ENCODE results near the gene NRG3.

NRG3 gene

GRCh38 chr10:82392533-82392932 is 517.5 kb downstream of the NRG3 start:
- peak; percentile 47; the same call in 1 of the 3 replicates for ATAC-seq

GRCh38 chr10:82394122-82394521 is 519.1 kb downstream of the NRG3 start:
- peak; percentile 70 for ATAC-seq
- TF ChIP-seq ZNF8 (CRISPR knock-in tag; IDR thresholded peaks at IDR 0.05) (no peak), ZNF70 (CRISPR knock-in tag; IDR thresholded peaks at IDR 0.05) (no peak), ISL1 (CRISPR knock-in tag; IDR thresholded peaks at IDR 0.05) (peak; percentile 42; the same call in 1 of the 2 replicates), TCF4 (CRISPR knock-in tag; IDR thresholded peaks at IDR 0.05; ENCODE audit: borderline replicate concordance) (no peak), ZFP30 (CRISPR knock-in tag; IDR thresholded peaks at IDR 0.05) (no peak), ZNF565 (CRISPR knock-in tag; conservative IDR thresholded peaks at IDR 0.05; ENCODE audit: low read depth) (no peak), CREB5 (CRISPR knock-in tag; IDR thresholded peaks at IDR 0.05; ENCODE audit: low read depth) (no peak)
- TF ChIP-seq, protein P1, sequence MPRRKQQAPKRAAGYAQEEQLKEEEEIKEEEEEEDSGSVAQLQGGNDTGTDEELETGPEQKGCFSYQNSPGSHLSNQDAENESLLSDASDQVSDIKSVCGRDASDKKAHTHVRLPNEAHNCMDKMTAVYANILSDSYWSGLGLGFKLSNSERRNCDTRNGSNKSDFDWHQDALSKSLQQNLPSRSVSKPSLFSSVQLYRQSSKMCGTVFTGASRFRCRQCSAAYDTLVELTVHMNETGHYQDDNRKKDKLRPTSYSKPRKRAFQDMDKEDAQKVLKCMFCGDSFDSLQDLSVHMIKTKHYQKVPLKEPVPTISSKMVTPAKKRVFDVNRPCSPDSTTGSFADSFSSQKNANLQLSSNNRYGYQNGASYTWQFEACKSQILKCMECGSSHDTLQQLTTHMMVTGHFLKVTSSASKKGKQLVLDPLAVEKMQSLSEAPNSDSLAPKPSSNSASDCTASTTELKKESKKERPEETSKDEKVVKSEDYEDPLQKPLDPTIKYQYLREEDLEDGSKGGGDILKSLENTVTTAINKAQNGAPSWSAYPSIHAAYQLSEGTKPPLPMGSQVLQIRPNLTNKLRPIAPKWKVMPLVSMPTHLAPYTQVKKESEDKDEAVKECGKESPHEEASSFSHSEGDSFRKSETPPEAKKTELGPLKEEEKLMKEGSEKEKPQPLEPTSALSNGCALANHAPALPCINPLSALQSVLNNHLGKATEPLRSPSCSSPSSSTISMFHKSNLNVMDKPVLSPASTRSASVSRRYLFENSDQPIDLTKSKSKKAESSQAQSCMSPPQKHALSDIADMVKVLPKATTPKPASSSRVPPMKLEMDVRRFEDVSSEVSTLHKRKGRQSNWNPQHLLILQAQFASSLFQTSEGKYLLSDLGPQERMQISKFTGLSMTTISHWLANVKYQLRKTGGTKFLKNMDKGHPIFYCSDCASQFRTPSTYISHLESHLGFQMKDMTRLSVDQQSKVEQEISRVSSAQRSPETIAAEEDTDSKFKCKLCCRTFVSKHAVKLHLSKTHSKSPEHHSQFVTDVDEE (CRISPR knock-in tag; IDR thresholded peaks at IDR 0.05), result no peak

More at GRCh38 chr10:82392533-82392932, 517.5 kb downstream of the NRG3 start:
- TF ChIP-seq PPARA (CRISPR knock-in tag; IDR thresholded peaks at IDR 0.05; ENCODE audit: borderline replicate concordance) (no peak), ZC3H10 (CRISPR knock-in tag; IDR thresholded peaks at IDR 0.05) (no peak), TCF4 (CRISPR knock-in tag; IDR thresholded peaks at IDR 0.05; ENCODE audit: borderline replicate concordance) (peak; percentile 67), RARB (CRISPR knock-in tag; IDR thresholded peaks at IDR 0.05) (no peak), OSR1 (CRISPR knock-in tag; IDR thresholded peaks at IDR 0.05) (no peak), ARNTL (CRISPR knock-in tag; IDR thresholded peaks at IDR 0.05; ENCODE audit: borderline replicate concordance, low read depth) (no peak), SNAI2 (CRISPR knock-in tag; IDR thresholded peaks at IDR 0.05) (no peak), ISL1 (CRISPR knock-in tag; IDR thresholded peaks at IDR 0.05) (peak; percentile 85), GLIS3 (CRISPR knock-in tag; IDR thresholded peaks at IDR 0.05) (no peak), ZFP3 (CRISPR knock-in tag; IDR thresholded peaks at IDR 0.05) (no peak)
- TF ChIP-seq, protein P2, sequence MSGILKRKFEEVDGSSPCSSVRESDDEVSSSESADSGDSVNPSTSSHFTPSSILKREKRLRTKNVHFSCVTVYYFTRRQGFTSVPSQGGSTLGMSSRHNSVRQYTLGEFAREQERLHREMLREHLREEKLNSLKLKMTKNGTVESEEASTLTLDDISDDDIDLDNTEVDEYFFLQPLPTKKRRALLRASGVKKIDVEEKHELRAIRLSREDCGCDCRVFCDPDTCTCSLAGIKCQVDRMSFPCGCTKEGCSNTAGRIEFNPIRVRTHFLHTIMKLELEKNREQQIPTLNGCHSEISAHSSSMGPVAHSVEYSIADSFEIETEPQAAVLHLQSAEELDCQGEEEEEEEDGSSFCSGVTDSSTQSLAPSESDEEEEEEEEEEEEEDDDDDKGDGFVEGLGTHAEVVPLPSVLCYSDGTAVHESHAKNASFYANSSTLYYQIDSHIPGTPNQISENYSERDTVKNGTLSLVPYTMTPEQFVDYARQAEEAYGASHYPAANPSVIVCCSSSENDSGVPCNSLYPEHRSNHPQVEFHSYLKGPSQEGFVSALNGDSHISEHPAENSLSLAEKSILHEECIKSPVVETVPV (CRISPR knock-in tag; IDR thresholded peaks at IDR 0.05), result no peak

DNA sequence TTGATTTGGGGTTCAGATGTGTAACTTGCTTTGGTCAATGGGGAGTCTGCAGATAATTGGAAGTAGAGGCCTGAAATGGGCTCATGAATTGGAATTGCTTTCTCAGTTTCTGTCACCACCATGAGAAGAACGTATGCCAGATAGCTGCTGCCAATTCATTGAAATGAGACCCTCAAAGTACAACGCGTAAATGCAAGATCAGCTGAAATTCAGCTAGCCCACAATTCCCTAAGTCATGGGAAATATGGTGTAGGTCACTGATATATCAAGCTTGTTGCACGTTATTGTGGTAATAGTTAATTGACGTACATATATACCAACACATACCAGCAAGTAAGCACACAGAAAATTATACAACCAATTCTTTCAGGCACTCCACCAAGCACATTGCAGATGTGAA is 520.0 kb downstream of the NRG3 start:
- ATAC-seq, result no peak
- TF ChIP-seq ARNTL (CRISPR knock-in tag; IDR thresholded peaks at IDR 0.05; ENCODE audit: borderline replicate concordance, low read depth) (no peak), ZFP3 (CRISPR knock-in tag; IDR thresholded peaks at IDR 0.05) (no peak), ESRRG (CRISPR knock-in tag; IDR thresholded peaks at IDR 0.05) (no peak), OSR1 (CRISPR knock-in tag; IDR thresholded peaks at IDR 0.05) (no peak), CREB5 (CRISPR knock-in tag; IDR thresholded peaks at IDR 0.05; ENCODE audit: low read depth) (no peak), ISL1 (CRISPR knock-in tag; IDR thresholded peaks at IDR 0.05) (no peak), ZNF8 (CRISPR knock-in tag; IDR thresholded peaks at IDR 0.05) (no peak), PPARA (CRISPR knock-in tag; IDR thresholded peaks at IDR 0.05; ENCODE audit: borderline replicate concordance) (no peak), BACH2 (CRISPR knock-in tag; IDR thresholded peaks at IDR 0.05; ENCODE audit: borderline replicate concordance) (no peak), CSDC2 (CRISPR knock-in tag; IDR thresholded peaks at IDR 0.05) (no peak), ZFP30 (CRISPR knock-in tag; IDR thresholded peaks at IDR 0.05) (no peak), GLIS3 (CRISPR knock-in tag; IDR thresholded peaks at IDR 0.05) (no peak)
- TF ChIP-seq, protein P1 (CRISPR knock-in tag; IDR thresholded peaks at IDR 0.05), result no peak
- TF ChIP-seq, protein P3, sequence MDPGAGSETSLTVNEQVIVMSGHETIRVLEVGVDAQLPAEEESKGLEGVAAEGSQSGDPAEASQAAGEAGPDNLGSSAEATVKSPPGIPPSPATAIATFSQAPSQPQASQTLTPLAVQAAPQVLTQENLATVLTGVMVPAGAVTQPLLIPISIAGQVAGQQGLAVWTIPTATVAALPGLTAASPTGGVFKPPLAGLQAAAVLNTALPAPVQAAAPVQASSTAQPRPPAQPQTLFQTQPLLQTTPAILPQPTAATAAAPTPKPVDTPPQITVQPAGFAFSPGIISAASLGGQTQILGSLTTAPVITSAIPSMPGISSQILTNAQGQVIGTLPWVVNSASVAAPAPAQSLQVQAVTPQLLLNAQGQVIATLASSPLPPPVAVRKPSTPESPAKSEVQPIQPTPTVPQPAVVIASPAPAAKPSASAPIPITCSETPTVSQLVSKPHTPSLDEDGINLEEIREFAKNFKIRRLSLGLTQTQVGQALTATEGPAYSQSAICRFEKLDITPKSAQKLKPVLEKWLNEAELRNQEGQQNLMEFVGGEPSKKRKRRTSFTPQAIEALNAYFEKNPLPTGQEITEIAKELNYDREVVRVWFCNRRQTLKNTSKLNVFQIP (CRISPR knock-in tag; IDR thresholded peaks at IDR 0.05; ENCODE audit: borderline replicate concordance, low read depth), result no peak
